Loucy (cell line): Measurements from ENCODE around the gene SEMA3D.

ENCODE experiments used
- H2AFZ ChIP-seq: fragments of 200-600 bp; sonication (generic); 2 replicates; pipeline ENCODE4 v1.6.0; 2016; ENCODE audit warnings: antibody characterized with exemption, mild to moderate bottlenecking, low read length, moderate library complexity
- H3F3A ChIP-seq: fragments of 200-600 bp; 2 replicates; pipeline ENCODE4 v1.6.0; 2016; ENCODE audit warnings: antibody characterized with exemption, low read depth, mild to moderate bottlenecking
- H3K27me3 ChIP-seq: fragments of 200-600 bp; sonication (generic); 2 replicates; pipeline ENCODE4 v1.6.1; 2014; ENCODE audit warnings: low read length, mild to moderate bottlenecking; ENCODE audit not compliant: insufficient read depth, poor library complexity, severe bottlenecking
- H3K36me3 ChIP-seq: fragments of 200-600 bp; sonication (generic); 2 replicates; pipeline ENCODE4 v1.6.1; 2016; ENCODE audit warnings: low read length; ENCODE audit not compliant: insufficient read depth
- H3K4me1 ChIP-seq: fragments of 200-600 bp; sonication (generic); 2 replicates; pipeline ENCODE4 v1.5.1; 2014; ENCODE audit warnings: low read length, mild to moderate bottlenecking; ENCODE audit not compliant: insufficient read depth, poor library complexity, severe bottlenecking
- H3K4me2 ChIP-seq: fragments of 200-600 bp; sonication (generic); 2 replicates; pipeline ENCODE4 v1.6.0; 2014; ENCODE audit warnings: antibody characterized with exemption, low read length, low read depth, mild to moderate bottlenecking; ENCODE audit not compliant: poor library complexity, severe bottlenecking
- H3K4me3 ChIP-seq: fragments of 200-600 bp; sonication (generic); 2 replicates; pipeline ENCODE4 v1.5.1; 2014; ENCODE audit warnings: low read length, mild to moderate bottlenecking, mixed read lengths; ENCODE audit not compliant: poor library complexity, severe bottlenecking
- H3K79me2 ChIP-seq: fragments of 200-600 bp; sonication (generic); 2 replicates; pipeline ENCODE4 v1.6.1; 2014; ENCODE audit warnings: low read length; ENCODE audit not compliant: insufficient read depth
- H3K9ac ChIP-seq: fragments of 200-600 bp; sonication (generic); 2 replicates; pipeline ENCODE4 v1.6.0; 2014; ENCODE audit warnings: mild to moderate bottlenecking, low read depth, low read length, moderate library complexity; ENCODE audit not compliant: poor library complexity, severe bottlenecking
- H3K9me2 ChIP-seq: fragments of 200-600 bp; sonication (generic); replicated peaks from 2 replicates; pipeline ENCODE4 v1.6.1; 2016; ENCODE audit warnings: low read depth, low read length, mixed read lengths
- H3K9me3 ChIP-seq: fragments of 200-600 bp; sonication (generic); 2 replicates; pipeline ENCODE4 v1.6.1; 2014; ENCODE audit warnings: mild to moderate bottlenecking, antibody characterized with exemption, low read length, low read depth; ENCODE audit not compliant: insufficient read depth
- H4K20me1 ChIP-seq: fragments of 200-600 bp; sonication (generic); 2 replicates; pipeline ENCODE4 v1.6.0; 2014; ENCODE audit warnings: antibody characterized with exemption, low read length, mild to moderate bottlenecking; ENCODE audit not compliant: insufficient read depth, poor library complexity, severe bottlenecking
- EZH2phosphoT487 ChIP-seq: fragments of 200-600 bp; IDR thresholded peaks from 2 replicates; pipeline ENCODE4 v1.6.1; 2018; ENCODE audit warnings: antibody characterized with exemption, mild to moderate bottlenecking, moderate library complexity, borderline replicate concordance
- TF ChIP-seq, protein P1 (sequence below): fragments of 200-600 bp; sonication (generic); conservative IDR thresholded peaks from 2 replicates; pipeline ENCODE4 v1.5.1; 2014; ENCODE audit warnings: mild to moderate bottlenecking, antibody characterized with exemption, low read length

The SEMA3D gene

DNA sequence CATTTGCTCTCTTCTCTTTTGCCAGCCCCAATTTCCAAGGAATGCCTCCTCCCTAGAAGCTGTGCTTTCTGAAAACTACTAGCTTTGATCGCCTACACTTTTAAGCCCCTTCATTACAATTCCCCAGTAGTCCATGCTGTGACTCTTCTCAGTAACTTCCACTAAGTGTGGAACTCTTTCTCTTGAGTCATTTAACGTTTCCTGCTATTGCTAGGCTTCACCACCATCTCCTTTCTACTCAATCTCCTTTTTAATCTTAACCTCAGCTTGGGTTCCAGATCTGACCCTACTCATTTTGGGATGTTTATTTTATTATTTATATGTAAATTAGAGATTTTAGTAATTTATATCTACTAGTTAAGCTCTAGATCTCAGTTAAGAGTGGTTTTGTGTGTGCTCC, 14.4 kb upstream of the SEMA3D start:
- Histone ChIP-seq H3K9me2 (no peaks in the 10 kb centered on the region; the same call in 1 of the 2 replicates), H3K4me3 (no peak overlapping the region), H3K9me3 (no peaks in the 10 kb centered on the region), H3K36me3 (no peaks in the 10 kb centered on the region), H3K4me1 (no peaks in the 10 kb centered on the region), H2AFZ (no peak overlapping the region), H3K9ac (no peak overlapping the region), H4K20me1 (no peaks in the 10 kb centered on the region), H3K79me2 (no peaks in the 10 kb centered on the region), H3F3A (no peaks in the 10 kb centered on the region), H3K27me3 (no peaks in the 10 kb centered on the region), H3K4me2 (no peak overlapping the region)
- TF ChIP-seq EZH2phosphoT487: no peak
- TF ChIP-seq, protein P1, sequence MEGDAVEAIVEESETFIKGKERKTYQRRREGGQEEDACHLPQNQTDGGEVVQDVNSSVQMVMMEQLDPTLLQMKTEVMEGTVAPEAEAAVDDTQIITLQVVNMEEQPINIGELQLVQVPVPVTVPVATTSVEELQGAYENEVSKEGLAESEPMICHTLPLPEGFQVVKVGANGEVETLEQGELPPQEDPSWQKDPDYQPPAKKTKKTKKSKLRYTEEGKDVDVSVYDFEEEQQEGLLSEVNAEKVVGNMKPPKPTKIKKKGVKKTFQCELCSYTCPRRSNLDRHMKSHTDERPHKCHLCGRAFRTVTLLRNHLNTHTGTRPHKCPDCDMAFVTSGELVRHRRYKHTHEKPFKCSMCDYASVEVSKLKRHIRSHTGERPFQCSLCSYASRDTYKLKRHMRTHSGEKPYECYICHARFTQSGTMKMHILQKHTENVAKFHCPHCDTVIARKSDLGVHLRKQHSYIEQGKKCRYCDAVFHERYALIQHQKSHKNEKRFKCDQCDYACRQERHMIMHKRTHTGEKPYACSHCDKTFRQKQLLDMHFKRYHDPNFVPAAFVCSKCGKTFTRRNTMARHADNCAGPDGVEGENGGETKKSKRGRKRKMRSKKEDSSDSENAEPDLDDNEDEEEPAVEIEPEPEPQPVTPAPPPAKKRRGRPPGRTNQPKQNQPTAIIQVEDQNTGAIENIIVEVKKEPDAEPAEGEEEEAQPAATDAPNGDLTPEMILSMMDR: no peak

DNA sequence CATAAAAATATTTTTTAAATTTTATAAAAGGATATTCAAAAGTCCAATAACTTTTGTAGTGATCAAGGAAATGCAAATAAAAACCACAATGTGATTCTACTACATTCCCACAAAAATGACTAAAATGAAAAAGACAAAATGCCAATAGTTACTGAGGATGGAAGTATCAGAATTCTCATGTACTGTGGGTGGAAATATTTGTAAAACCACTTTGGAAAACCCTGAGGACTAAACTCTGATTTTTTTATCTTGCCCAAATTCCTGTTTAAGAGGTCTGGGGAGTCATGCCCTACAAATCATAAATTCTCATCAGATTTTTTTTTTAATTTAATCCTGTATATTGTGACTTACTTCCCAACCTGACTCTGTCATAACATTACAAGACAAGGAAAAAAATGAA, 9.8 kb upstream of the SEMA3D start:
- Histone ChIP-seq H3K9me2 (no peaks in the 10 kb centered on the region), H3F3A (no peaks in the 10 kb centered on the region), H3K36me3 (no peaks in the 10 kb centered on the region), H3K4me1 (no peaks in the 10 kb centered on the region), H4K20me1 (no peaks in the 10 kb centered on the region), H3K4me3 (no peak overlapping the region), H3K9ac (no peak overlapping the region), H3K79me2 (no peaks in the 10 kb centered on the region), H3K4me2 (no peak overlapping the region), H3K9me3 (no peaks in the 10 kb centered on the region), H3K27me3 (no peaks in the 10 kb centered on the region), H2AFZ (no peak overlapping the region)
- no peak for TF ChIP-seq EZH2phosphoT487
- TF ChIP-seq, protein P1: no peak

DNA sequence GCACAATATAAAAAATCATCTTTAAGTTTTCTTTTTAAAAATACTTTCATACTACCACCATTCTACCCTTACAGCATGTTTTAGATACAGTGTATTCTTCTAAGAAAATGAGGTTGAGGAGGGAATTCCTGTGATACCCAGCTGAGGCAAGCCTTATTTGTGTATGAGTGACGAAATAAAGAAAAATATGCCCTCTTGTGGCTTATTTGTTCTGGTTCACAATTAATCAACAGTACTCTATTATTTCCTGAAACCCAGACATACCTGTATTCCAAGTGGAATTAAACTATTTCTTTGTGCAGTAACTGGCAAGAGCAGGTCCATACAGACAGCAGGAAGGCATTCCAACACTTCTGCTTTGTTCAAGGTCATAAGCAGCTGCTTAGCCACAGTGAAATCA, 4.5 kb upstream of the SEMA3D start:
- H3K27me3 ChIP-seq: no peaks in the 10 kb centered on the region
- no peak overlapping the region for H3K4me3 ChIP-seq
- H3K9me2 ChIP-seq: no peaks in the 10 kb centered on the region
- TF ChIP-seq, protein P1: peak; percentile 49
- no peak for TF ChIP-seq EZH2phosphoT487
- no peaks in the 10 kb centered on the region for H3K4me1 ChIP-seq
- H3F3A ChIP-seq: no peaks in the 10 kb centered on the region
- H3K9ac ChIP-seq: no peak overlapping the region
- H3K36me3 ChIP-seq: no peaks in the 10 kb centered on the region
- H4K20me1 ChIP-seq: no peaks in the 10 kb centered on the region
- H3K4me2 ChIP-seq: no peak overlapping the region
- H2AFZ ChIP-seq: no peak overlapping the region
- H3K9me3 ChIP-seq: no peaks in the 10 kb centered on the region
- H3K79me2 ChIP-seq: no peaks in the 10 kb centered on the region
